Right lobe of liver (tissue), 4 donors: ENCODE results near the gene DSCAML1.

Experiments
- CTCF ChIP-seq, 4 donors: fragments of 200-600 bp in 3 of 4; fragments of 450-650 bp in 1 of 4; IDR thresholded peaks; one replicate each; pipeline versions ENCODE4 v1.5.1 to v1.8.0; 2016 to 2022; ENCODE audit warnings: antibody characterized with exemption in 4 of 4, mild to moderate bottlenecking in 2 of 4
- POLR2A ChIP-seq: fragments of 450-650 bp; IDR thresholded peaks from one replicate; pipeline ENCODE4 v1.6.1; 2017; ENCODE audit warnings: antibody characterized with exemption, mild to moderate bottlenecking
- donor health status: DM: no; HTN: no; CAD: no.
- donor health status: DM: no; HTN: no; CAD: no.
- donor health status: DM: no; HTN: yes; CAD: no.

GRCh38 chr11:117550466-117550865 is 246.6 kb downstream of the DSCAML1 start:
- no peak for TF ChIP-seq CTCF (IDR thresholded peaks at IDR 0.05)
- no peak for TF ChIP-seq POLR2A
